ENCODE measurements around the gene MPV17.
"Not testable (repeated sequence)": the region's sequence is repeated elsewhere in the genome, so short reads cannot be mapped to it uniquely, and the experiment has no call there.

Gene MPV17

DNA sequence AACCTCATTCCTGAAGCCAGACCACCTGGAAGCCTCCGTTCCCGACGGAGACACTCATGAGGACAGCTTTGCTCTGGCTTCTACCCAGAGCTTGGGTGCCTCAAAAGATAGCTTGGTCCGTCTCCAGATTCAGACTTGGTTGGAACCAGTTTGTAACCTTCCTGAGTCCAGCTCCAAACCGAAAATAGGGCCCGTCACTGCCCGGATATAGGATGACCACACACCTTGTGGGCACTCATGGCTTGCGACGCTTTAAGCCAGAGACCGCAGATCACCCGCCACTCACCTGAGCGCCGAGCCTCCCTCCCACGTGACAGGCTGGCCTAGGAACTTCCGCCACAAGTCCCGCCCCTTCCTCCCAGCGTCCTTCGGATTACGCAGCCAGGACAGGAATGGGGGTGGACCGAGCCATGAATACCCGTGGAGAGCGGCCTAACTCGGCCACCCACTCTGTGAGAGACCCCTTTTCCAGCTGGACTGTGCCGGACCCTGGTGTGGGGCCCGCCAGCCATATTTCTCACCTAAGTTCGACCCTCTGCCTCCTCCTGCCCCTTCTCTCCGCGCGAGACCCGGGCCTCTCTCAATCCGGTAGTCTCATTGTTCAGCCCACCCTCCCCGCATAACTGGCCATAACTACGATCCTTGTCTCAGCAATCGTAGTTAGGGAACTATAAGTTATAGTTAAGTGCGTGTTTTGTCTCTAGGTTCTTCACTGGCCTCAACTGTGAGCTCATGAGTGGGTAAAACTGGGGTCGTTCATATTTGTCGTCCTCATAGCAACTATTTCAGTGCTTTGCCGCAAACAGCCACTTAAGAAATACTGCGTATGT is at the start of gene MPV17:
Gene MPV17 (minus strand): TSS at position 332 of the 830 bp plus-strand sequence. CDS start 580 bp downstream, outside the sequence.
- peak; percentile 46 to 94 (median 85) for DNase-seq

DNA sequence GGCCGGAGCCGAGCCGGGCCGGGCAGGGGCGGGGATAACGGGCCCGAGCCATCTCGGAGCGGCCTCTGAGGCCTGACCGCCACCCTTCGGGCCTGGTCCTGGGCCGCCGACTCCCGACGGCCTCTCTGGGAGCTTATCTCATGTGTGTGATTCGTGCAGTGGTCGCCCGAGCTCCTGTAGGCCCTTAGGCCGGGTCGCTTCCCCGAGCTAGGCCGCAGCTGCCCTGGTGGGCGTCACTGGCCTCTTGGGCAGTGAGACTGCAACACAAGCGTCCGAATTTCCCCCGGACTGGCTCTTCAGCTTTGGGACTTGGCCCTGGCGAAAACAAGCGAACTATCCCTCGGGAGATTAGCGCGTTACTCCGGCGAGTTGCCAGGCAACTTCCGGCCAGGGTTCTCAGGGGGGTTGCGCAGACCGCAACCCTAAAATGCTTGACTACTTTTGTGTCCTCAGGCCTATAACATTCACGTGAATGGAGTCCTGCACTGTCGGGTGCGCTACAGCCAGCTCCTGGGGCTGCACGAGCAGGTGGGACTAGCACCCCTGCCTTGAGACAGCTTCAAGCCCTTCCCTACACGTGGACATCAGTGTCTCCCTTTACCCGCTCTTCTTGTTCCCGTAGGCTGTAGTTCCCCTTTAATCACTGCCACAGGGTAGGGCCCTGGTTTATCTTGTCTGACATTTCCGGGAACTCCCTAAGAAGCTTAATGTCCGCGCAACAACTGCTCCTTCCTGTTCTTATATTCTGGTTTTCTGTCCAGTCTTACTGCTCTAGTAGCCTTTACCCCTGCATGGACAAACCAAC is 48.1 kb upstream of the MPV17 start:
- DNase-seq: peak in 5 of 56 donors; percentile 16 to 51 (median 39)

DNA sequence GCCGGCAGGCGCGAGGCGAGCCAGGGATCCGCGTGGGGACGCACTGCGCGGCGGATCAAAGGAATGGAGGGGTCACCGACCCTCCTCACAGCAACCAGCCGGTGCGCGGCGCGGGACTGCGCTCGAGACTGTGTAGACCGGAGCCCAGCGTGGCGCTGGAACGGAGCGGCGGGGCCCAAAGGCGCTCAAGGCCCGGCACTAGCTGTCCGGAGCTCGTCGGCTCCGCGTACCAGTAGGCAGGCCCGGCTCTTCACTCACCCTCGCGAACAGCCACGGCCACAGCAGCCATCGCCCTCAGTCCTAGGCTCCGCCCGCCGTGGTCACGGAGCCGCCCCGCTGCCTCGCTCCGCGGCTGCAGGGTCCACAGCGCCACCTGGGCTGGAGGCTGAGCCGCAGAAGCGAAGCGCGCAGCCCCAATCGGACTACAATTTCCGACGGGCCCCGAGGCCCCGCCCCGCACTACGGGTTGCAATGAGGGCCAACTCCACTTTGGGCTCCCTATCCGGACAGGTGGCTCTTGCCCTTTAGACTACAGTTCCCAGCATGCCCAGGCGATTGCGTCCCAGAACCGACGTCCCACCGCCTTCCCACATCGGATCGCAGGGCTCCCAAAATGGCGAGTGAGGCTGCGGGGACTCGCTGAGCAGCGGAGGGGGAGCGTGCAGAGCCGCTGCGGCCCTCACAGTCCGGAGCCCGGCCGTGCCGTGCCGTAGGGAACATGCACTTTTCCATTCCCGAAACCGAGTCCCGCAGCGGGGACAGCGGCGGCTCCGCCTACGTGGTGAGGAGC is 47.3 kb upstream of the MPV17 start, which contains the start of the genes EIF2B4 and SNX17:
Gene EIF2B4 (minus strand): TSS at position 313 of the 790 bp plus-strand sequence. CDS start 24 bp downstream, at position 289.
Gene SNX17 (plus strand): TSS at position 591 of the 790 bp plus-strand sequence. CDS start 128 bp downstream, at position 719.
- peak; percentile 53 to 100 (median 99) for DNase-seq

DNA sequence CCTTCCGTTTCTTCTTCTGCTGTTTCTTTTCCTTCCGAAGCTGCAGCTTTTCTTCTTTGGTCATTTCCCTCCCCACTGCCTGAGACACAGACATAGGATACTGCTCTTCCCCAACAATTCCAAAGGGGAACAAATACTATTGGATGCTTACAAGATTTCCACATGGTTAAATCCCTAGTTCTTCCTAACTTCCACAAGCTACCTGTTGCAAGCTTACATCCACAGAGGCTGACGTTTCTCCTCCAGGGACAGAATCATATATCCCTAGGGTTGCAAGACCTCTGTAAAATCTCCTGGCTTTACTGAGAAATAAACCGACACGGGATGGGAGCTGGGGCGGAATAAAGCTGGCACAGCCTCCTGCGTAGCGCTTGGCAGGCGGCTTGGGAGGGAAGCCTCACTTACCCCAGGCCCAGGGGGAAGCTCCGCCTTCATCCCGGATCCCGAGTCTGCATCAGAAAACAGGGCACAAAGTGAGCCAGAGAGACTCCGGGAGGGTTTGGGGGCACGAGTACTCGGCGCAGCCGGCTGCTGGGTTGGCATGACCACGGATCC is 46.7 kb upstream of the MPV17 start:
- DNase-seq: peak in 32 of 56 donors; percentile 15 to 74 (median 58)

DNA sequence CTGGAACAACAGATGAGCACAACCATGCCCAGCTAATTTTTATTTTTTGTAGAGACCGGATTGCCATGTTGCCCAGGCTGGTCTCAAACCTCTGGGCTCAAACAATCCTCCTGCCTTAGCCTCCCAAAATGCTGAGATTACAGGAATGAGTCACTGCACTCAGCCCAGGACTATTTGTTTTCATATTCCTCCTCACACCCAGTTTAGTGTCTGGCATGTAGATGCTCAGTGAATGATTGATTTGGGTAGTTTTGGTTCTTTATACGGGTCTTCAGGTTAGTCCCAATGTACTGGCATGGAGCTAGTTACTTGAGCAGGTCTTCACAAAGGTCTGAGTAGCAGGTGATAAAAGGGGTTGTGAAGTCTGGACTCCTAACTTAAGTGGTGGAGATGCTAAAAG is 41.0 kb upstream of the MPV17 start:
- no peak for DNase-seq

- DNase-seq: no peak
These were observed 40.0 kb upstream of the MPV17 start for GRCh38 chr2:27362678-27363420.

GRCh38 chr2:27356382-27357181 is 33.7 kb upstream of the MPV17 start, which contains the start of gene GTF3C2:
GTF3C2 (minus strand) TSS chr2:27356764; CDS start chr2:27343554, 13,210 bp downstream.
- DNase-seq: peak; percentile 66 to 100 (median 95)

DNA sequence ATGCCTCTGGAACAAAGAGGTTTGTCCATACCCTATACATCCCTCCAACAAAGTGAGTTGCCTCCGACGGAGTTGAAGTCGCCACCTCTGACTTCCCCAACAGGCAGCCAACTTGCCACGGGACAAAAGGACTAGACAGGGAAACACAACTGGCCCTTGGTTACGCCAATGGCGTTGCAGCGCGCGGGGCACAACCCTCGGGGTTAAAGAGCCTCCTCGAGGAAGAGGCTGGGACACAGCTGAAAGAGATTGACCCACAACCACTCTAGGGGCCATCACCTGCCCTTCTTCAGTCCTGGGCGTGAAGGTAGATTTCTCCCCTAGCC is 33.1 kb upstream of the MPV17 start:
- DNase-seq: peak in 5 of 56 donors; percentile 30 to 56 (median 37)

DNA sequence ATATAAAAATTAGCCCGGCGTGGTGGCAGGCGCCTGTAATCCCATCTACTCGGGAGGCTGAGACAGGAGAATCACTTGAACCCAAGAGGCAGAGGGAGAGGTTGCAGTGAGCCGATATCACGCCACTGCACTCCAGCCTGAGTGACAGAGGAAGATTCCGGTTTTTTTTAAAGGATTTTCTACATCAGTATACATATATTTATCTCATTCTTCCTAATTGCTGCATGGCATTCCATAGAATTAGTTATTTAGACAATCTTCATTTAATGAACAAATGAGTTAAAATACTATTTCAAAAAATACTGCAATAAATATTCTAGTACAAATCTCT is 31.7 kb upstream of the MPV17 start:
- no peak for DNase-seq

DNA sequence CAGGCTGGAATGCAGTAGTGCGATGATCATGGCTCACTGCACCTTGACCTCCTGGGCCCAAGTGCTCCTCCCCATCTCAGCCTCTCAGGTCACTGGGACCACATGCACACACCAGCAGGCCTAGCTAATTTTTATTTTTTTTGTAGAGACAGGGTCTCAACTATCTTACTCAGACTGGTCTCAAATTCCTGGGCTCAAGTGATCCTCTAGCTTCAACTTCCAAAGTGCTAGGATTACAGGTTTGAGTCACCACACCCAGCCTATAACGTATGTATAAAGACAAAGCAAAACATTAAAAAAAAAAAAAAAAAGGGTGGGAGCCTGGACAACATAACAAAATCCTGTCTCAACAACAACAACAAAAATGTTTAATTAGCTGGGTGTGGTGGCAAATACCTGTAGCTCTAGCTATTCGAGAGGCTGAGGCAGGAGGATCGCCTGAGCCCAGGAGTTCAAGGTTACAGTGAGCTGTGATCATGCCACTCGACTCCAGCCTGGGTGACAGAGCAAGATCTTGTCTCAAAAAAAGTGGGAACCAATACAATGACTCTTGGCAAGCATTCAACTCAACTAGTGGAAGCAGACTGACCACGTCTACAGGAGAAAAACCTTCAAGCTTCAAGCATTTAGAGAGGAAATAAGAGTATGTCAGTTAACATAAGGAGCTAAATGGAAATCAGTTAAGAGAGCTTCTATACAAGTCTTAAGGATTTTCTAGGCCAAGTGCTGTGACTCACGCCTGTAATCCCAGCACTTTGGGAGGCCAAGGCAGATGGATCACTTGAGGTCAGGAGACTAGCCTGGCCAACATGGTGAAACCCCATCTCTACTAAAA is 31.1 kb upstream of the MPV17 start:
- no peak for DNase-seq

DNA sequence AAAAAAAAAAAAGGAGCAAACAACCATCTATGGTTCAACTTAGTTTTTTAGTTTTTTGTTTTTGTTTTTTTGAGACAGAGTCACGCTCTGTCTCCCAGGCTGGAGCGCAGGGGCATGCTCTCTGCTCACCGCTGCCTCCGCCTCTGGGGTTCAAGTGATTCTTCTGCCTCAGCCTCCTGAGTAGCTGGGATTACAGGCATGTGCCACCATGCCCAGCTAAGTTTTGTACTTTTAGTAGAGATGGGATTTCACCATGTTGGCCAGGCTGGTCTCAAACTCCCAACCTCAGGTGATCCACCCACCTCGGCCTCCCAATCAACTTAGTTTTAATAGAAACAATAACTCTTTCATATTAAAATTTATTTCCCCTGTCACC is 30.5 kb upstream of the MPV17 start:
- not testable (repeated sequence) for DNase-seq

DNA sequence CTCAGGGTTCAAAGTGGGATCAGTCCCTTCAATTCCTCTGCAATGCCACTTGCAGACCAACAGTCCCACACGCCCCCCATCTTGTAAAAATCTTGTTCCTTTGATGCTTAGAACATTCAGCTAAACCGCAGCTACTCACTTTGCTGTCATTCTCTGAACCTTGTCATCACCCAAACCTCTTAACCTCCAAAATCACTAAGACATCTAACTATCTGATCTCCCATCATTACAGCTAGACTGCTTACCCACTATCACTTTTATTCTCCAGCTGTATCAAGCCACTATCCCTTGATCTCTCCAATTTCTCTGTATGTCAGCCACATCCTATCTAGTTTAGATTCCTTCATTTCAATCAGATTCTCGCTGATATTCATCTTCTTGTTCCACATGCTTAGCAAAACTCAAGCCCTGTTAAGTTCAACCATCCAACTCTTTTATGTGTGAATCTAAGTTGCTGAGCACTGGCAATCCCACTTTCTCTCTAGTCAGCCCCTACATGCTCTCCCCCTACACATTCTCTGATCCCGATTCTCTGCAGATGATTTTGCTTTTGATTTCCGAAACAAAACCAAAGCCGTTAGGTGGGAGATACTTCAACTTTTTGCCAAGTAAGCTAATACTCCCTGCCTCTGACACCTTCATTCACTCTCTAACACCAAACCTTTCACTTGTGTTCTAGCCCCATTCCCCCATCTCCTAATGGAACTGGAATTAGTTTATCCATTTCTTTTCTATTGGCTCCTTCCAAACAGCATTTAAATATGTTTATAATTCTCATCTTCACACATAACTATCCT is 29.1 kb upstream of the MPV17 start:
- DNase-seq: no peak

DNA sequence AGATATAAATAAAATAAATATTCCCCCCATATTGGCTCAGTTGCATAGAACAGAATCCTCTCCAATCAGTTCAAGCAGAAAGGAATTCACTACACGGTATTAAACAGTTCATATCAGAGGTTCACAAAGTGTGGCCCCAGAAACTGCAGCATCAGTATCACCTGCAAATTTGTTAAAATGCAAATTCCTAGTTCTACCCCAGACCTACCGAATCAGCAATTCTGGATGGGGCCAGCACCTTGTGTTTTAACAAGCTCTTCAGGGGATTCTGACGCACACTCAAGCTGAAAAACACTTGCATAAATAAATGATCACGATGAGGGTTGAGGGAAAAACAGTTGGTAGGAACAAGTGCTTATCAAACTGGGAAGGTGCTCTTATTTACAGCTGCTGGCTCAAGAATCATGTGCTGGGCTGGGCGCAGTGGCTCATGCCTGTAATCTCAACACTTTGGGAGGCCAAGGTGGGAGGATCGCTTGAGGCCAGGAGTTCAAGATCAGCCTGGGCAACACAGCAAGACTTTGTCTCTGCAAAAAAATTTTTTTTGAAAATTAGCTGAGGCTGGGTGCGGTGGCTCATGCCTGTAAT is 27.3 kb upstream of the MPV17 start:
- DNase-seq: no peak

GRCh38 chr2:27347641-27348040 is 24.7 kb upstream of the MPV17 start:
- no peak for DNase-seq

GRCh38 chr2:27336173-27336572 is 13.3 kb upstream of the MPV17 start:
- no peak for DNase-seq

DNA sequence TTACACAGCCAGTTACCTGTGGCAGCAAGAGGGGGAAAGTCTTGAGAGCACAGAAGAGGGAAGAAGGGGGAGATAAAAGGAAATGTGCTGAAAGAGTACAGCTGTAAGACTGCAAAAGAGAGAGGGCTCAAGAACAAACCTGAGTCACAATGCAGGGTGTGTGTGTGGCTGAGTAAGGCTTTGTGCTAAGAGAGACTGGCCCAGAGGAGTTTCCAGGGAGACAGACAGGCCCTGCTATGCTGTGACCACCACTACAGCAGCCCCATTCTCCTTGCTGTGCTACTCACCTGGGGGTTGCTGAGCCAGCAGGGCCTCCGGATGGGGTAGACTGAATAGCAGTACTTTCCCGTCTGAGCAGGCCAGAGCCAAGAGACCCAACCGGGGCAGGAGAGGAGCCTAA is 12.4 kb upstream of the MPV17 start:
- DNase-seq: no peak

DNA sequence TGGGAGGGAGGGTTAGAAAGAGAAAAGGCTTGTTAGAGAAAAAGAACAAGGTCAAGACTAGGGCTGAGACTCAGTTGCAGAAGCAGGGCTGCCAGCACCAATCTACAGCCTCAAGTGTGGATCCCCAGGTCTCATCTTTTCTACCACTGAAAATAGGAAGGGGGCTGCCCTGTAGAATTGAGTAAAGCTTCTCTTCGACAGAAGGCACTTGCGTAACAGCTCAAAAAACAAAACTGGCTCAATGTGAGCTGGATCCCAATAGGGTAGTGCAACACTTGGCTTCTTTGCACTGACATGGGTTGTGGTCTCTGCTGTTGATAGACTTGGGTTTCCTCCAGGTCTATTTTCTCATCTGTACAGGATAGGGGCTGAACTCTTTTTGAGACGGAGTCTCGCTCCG is 1.8 kb upstream of the MPV17 start:
- DNase-seq: no peak

Data from amygdala (tissue), 56 donors.